ENCODE results near the gene NID1. TPM values are rescaled to one million over a fixed set of nuclear protein-coding genes. Genes with fewer than 3 reads are reported as not detected.

NID1 gene
- total and polyA plus RNA-seq, 4 donors: 21.2 to 90.1 (median 55.2) TPM

- Histone ChIP-seq H3K9ac (ENCODE audit: low read depth in 1 of 2, low read length in 2 of 2) (no peak overlapping the region), H3K9me3 (ENCODE audit: control insufficient read depth in 4 of 4, low read length in 3 of 4) (no peaks in the 10 kb centered on the region), H3K4me3 (ENCODE audit: low read depth in 1 of 3, low read length in 3 of 3) (no peak overlapping the region), H3K36me3 (ENCODE audit: control insufficient read depth in 4 of 4, insufficient read depth in 3 of 4, low read depth in 1 of 4, low read length in 3 of 4) (peaks cover 0 to 66% (median 45%) of the 10 kb centered on the region in 4 donors), H3K27me3 (ENCODE audit: control insufficient read depth in 4 of 4, insufficient read depth in 4 of 4, low read length in 3 of 4) (no peaks in the 10 kb centered on the region), H3K27ac (ENCODE audit: low read depth in 1 of 2, low read length in 2 of 2) (no peak overlapping the region), H3K4me1 (ENCODE audit: control insufficient read depth in 4 of 4, insufficient read depth in 4 of 4, low read length in 3 of 4) (peaks cover 4 to 14% (median 11%) of the 10 kb centered on the region in 4 donors)
- no peak for TF ChIP-seq FOXA2 (IDR thresholded peaks at IDR 0.05)
- TF ChIP-seq SP1 (IDR thresholded peaks at IDR 0.05): no peak
- no peak for TF ChIP-seq FOXA1 (IDR thresholded peaks at IDR 0.05)
- TF ChIP-seq ZBTB33 (IDR thresholded peaks at IDR 0.05): no peak
- no peak for TF ChIP-seq NR2F2 (IDR thresholded peaks at IDR 0.05)
- no peak for TF ChIP-seq RXRA (IDR thresholded peaks at IDR 0.05)
- TF ChIP-seq JUND (IDR thresholded peaks at IDR 0.05): no peak
- TF ChIP-seq RAD21 (IDR thresholded peaks at IDR 0.05): no peak
- TF ChIP-seq ATF3 (IDR thresholded peaks at IDR 0.05): no peak
- TF ChIP-seq GABPA (IDR thresholded peaks at IDR 0.05 in 1 of 2, conservative IDR thresholded peaks at IDR 0.05 in 1 of 2): no peak
- WGBS: 82% methylated on average over 3 of the region's 3 CpGs
- no peak for DNase-seq (ENCODE audit: low spot score)
Measured at GRCh38 chr1:236044341-236044740, 20.5 kb downstream of the NID1 start.

DNA sequence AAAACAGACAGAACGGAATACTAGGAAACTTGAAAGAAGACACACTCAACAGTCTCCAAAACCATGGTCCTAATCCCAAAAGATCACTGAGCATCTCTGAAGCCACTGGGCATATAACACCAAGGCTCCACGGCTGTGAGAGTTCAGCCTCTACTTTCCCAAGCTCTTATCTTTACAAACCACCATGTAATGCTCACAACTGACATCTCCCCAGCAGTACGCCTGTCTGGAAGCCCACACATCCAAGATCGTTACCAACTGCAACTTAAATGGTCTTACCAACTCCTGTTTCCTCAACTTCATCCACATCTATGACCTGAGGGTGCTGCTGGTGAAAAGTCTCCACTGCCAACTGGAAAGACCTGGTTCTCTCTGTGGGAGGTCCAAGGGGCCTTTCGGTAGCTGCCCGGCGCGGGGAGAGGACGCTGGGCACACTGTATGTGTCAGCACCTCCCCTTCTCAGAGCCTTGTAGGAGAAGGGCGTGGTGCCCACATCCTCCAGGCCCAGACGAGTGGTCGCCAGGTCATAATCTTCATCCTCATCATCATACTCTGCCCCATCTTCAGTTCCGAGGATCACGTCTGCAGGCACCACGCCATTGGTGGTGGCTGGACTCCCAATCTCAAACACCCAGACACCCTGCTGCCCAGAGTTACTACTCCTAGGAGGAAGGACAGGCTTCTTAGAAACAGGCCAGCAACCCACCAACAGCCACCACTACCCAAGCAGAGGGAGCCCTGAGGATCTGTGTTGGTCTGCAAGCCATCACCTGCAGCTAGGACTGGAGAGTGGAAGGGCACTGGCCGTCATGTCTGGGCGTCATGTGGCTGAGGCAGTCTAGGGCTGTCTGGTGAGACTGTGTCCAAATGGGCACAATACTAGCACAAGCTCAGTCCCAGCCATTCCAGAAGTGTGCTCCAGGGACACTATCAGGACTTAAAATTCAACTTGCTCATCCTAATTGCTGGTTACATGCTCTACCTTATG, 23.0 kb downstream of the NID1 start:
- 96% methylated on average over 17 of the region's 17 CpGs for WGBS
- H3K9ac ChIP-seq (ENCODE audit: low read depth in 1 of 2, low read length in 2 of 2): no peak overlapping the region
- no peaks in the 10 kb centered on the region for H3K9me3 ChIP-seq (ENCODE audit: control insufficient read depth in 4 of 4, low read length in 3 of 4)
- DNase-seq (ENCODE audit: low spot score): no peak
- H3K36me3 ChIP-seq (ENCODE audit: control insufficient read depth in 4 of 4, insufficient read depth in 3 of 4, low read depth in 1 of 4, low read length in 3 of 4): peaks cover 10 to 60% (median 42%) of the 10 kb centered on the region in 4 donors
- no peak for TF ChIP-seq ATF3 (IDR thresholded peaks at IDR 0.05)
- no peak for TF ChIP-seq ZBTB33 (IDR thresholded peaks at IDR 0.05)
- no peak for TF ChIP-seq NR2F2 (IDR thresholded peaks at IDR 0.05)
- H3K27me3 ChIP-seq (ENCODE audit: control insufficient read depth in 4 of 4, insufficient read depth in 4 of 4, low read length in 3 of 4): no peaks in the 10 kb centered on the region
- no peak overlapping the region for H3K4me3 ChIP-seq (ENCODE audit: low read depth in 1 of 3, low read length in 3 of 3)
- no peak overlapping the region for H3K27ac ChIP-seq (ENCODE audit: low read depth in 1 of 2, low read length in 2 of 2)
- H3K4me1 ChIP-seq (ENCODE audit: control insufficient read depth in 4 of 4, insufficient read depth in 4 of 4, low read length in 3 of 4): peaks cover 4 to 16% (median 12%) of the 10 kb centered on the region in 4 donors
